Measurements from ENCODE around the gene GALNT17.

The GALNT17 gene

GRCh38 chr7:71461572-71461971 is 329.6 kb downstream of the GALNT17 start:
- no peak for DNase-seq (ENCODE audit: low spot score)

GRCh38 chr7:71465741-71466189 is 333.8 kb downstream of the GALNT17 start:
- DNase-seq (ENCODE audit: low spot score), result no peak

GRCh38 chr7:71466448-71467145 is 334.7 kb downstream of the GALNT17 start:
- no peak for DNase-seq (ENCODE audit: low spot score)

GRCh38 chr7:71470326-71470725 is 338.4 kb downstream of the GALNT17 start:
- no peak for DNase-seq (ENCODE audit: low spot score)

- DNase-seq (ENCODE audit: low spot score), result no peak
These were observed 338.9 kb downstream of the GALNT17 start for GRCh38 chr7:71470830-71471229.

- no peak for DNase-seq (ENCODE audit: low spot score)
These were observed 341.0 kb downstream of the GALNT17 start for GRCh38 chr7:71472962-71473361.

GRCh38 chr7:71473366-71473967 is 341.5 kb downstream of the GALNT17 start:
- DNase-seq (ENCODE audit: low spot score), result no peak

GRCh38 chr7:71477441-71477840 is 345.5 kb downstream of the GALNT17 start:
- no peak for DNase-seq (ENCODE audit: low spot score)

- DNase-seq (ENCODE audit: low spot score), result no peak
These were observed 347.3 kb downstream of the GALNT17 start for GRCh38 chr7:71479231-71479630.

GRCh38 chr7:71480791-71481190 is 348.8 kb downstream of the GALNT17 start:
- DNase-seq (ENCODE audit: low spot score), result peak; percentile 6

- DNase-seq (ENCODE audit: low spot score), result no peak
These were observed 350.3 kb downstream of the GALNT17 start for GRCh38 chr7:71482284-71482683.

GRCh38 chr7:71484380-71484779 is 352.4 kb downstream of the GALNT17 start:
- DNase-seq (ENCODE audit: low spot score), result peak; percentile 29

- DNase-seq (ENCODE audit: low spot score), result no peak
These were observed 353.6 kb downstream of the GALNT17 start for GRCh38 chr7:71485586-71485985.

- DNase-seq (ENCODE audit: low spot score), result no peak
These were observed 354.5 kb downstream of the GALNT17 start for GRCh38 chr7:71486414-71486813.

GRCh38 chr7:71486856-71487628 is 355.1 kb downstream of the GALNT17 start:
- DNase-seq (ENCODE audit: low spot score), result peak; percentile 94

- peak; percentile 60 for DNase-seq (ENCODE audit: low spot score)
These were observed 356.4 kb downstream of the GALNT17 start for GRCh38 chr7:71488308-71488707.

GRCh38 chr7:71491336-71491735 is 359.4 kb downstream of the GALNT17 start:
- peak; percentile 39 for DNase-seq (ENCODE audit: low spot score)

GRCh38 chr7:71495828-71496227 is 363.9 kb downstream of the GALNT17 start:
- DNase-seq (ENCODE audit: low spot score), result no peak

- no peak for DNase-seq (ENCODE audit: low spot score)
These were observed 365.5 kb downstream of the GALNT17 start for GRCh38 chr7:71497256-71497946.

- no peak for DNase-seq (ENCODE audit: low spot score)
These were observed 366.4 kb downstream of the GALNT17 start for GRCh38 chr7:71498381-71498780.

- no peak for DNase-seq (ENCODE audit: low spot score)
These were observed 372.9 kb downstream of the GALNT17 start for GRCh38 chr7:71504697-71505441.

GRCh38 chr7:71506822-71507221 is 374.9 kb downstream of the GALNT17 start:
- DNase-seq (ENCODE audit: low spot score), result no peak
